ENCODE results near the gene AGPS. TPM values are rescaled to one million over a fixed set of nuclear protein-coding genes. Genes with fewer than 3 reads are reported as not detected.
"Not testable (repeated sequence)": the region's sequence is repeated elsewhere in the genome, so short reads cannot be mapped to it uniquely, and the experiment has no call there.

Gene AGPS
- total and polyA plus RNA-seq, 2 experiments from 2014 or later, result 22.9 to 36.7 TPM

DNA sequence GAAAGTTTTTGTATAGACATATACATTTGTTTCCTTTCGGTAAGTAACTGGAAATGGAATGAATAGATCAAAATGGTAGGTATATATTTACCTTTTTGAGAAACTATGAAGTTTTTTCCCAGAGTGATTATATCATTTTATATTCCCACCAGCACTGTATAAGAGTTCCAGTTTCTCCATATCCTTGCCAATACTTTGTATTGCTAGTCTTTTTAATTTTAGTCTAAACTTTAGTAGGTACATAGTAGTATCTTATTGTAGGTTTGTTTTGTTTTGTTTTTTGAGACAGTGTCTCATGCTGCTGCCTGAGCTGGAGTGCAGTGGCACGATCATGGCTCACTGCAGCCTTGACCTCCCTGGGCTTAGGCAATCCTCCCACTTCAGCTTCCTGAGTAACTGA lies 56.6 kb downstream of the AGPS start:
- no peaks in the 10 kb centered on the region for H3K9me2 ChIP-seq (ENCODE audit: insufficient read depth)
- no peaks in the 10 kb centered on the region for H4K20me1 ChIP-seq (ENCODE audit: insufficient read depth)
- H3K27ac ChIP-seq, result no peak overlapping the region
- H3K79me2 ChIP-seq (ENCODE audit: insufficient read depth), result 0 out of 2 replicates have a peak, but pooled peaks cover 5% of the 10 kb centered on the region
- no peaks in the 10 kb centered on the region for H3K4me1 ChIP-seq (ENCODE audit: insufficient read depth)
- H3K27me3 ChIP-seq (replicated peaks; ENCODE audit: insufficient read depth), result no peaks in the 10 kb centered on the region
- H3K4me2 ChIP-seq (ENCODE audit: unreplicated experiment), result no peak overlapping the region
- no peak for TF ChIP-seq EZH2phosphoT487 (IDR thresholded peaks at IDR 0.05; ENCODE audit: insufficient read depth, low read depth)
- TF ChIP-seq EZH2 (IDR thresholded peaks at IDR 0.05; ENCODE audit: insufficient read depth, poor library complexity, severe bottlenecking), result no peak
- H3K36me3 ChIP-seq (ENCODE audit: low read depth), result peaks cover 4% of the 10 kb centered on the region
- H3F3A ChIP-seq (ENCODE audit: insufficient read depth), result peaks cover 10% of the 10 kb centered on the region; the same call in 1 of the 2 replicates
- DNase-seq, result no peak
- no peak overlapping the region for H3K9ac ChIP-seq
- H3K9me3 ChIP-seq (ENCODE audit: low read depth), result no peaks in the 10 kb centered on the region
- in situ Hi-C loops (cut with MboI), result no loop called here
- no peak overlapping the region for H2AFZ ChIP-seq
- H3K4me3 ChIP-seq, result no peak overlapping the region
- WGBS, 2 experiments (ENCODE audit: low coverage in 1 of 2, low lambda C conversion rate in 2 of 2, missing lambda C conversion rate in 2 of 2), result 97% methylated on average over 2 of the region's 2 CpGs

DNA sequence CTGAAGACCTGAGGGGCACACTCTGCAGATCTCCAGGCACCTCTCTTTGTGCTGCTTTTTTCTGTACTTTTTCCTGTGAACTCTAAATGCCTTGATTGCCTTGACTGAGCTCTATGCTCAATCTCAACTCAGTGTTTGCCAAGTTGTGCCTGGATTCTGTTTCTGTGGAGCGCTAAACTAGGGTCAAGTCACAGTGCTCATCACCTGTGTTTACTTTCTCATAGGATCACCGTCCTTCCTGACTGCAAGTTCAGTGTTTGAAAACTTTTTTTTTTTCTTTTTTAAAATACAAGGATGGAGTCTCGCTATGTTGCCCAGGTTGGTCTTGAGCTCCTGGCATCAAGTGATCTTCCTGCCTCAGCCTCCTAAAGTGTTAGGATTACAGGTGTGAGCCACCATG lies 62.6 kb downstream of the AGPS start:
- no peaks in the 10 kb centered on the region for H3K9me2 ChIP-seq (ENCODE audit: insufficient read depth)
- H3K4me3 ChIP-seq, result no peak overlapping the region
- no peak for DNase-seq
- no peak overlapping the region for H3K4me2 ChIP-seq (ENCODE audit: unreplicated experiment)
- H3K27me3 ChIP-seq (replicated peaks; ENCODE audit: insufficient read depth), result no peaks in the 10 kb centered on the region
- no peaks in the 10 kb centered on the region for H4K20me1 ChIP-seq (ENCODE audit: insufficient read depth)
- no peak overlapping the region for H3K9ac ChIP-seq
- H3K79me2 ChIP-seq (ENCODE audit: insufficient read depth), result 0 out of 2 replicates have a peak, but pooled peaks cover 5% of the 10 kb centered on the region
- 98% methylated on average over 3 of the region's 3 CpGs for WGBS, 2 experiments (ENCODE audit: low coverage in 1 of 2, low lambda C conversion rate in 2 of 2, missing lambda C conversion rate in 2 of 2)
- TF ChIP-seq EZH2 (IDR thresholded peaks at IDR 0.05; ENCODE audit: insufficient read depth, poor library complexity, severe bottlenecking), result no peak
- no peak for TF ChIP-seq EZH2phosphoT487 (IDR thresholded peaks at IDR 0.05; ENCODE audit: insufficient read depth, low read depth)
- in situ Hi-C loops (cut with MboI), result no loop called here
- peaks cover 12% of the 10 kb centered on the region for H3K36me3 ChIP-seq (ENCODE audit: low read depth)
- H3K4me1 ChIP-seq (ENCODE audit: insufficient read depth), result no peaks in the 10 kb centered on the region
- H3F3A ChIP-seq (ENCODE audit: insufficient read depth), result peaks cover 10% of the 10 kb centered on the region; the same call in 1 of the 2 replicates
- H2AFZ ChIP-seq, result no peak overlapping the region
- H3K9me3 ChIP-seq (ENCODE audit: low read depth), result no peaks in the 10 kb centered on the region
- H3K27ac ChIP-seq, result no peak overlapping the region

DNA sequence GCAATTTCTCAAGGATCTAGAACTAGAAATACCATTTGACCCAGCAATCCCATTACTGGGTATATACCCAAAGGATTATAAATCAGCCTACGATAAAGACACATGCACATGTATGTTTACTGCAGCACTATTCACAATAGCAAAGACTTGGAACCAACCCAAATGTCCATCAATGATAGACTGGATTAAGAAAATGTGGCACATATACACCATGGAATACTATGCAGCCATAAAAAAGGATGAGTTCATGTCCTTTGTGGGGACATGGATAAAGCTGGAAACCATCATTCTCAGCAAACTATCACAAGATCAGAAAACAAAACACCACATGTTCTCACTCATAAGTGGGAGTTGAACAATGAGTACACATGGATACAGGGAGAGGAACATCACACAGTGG lies 67.2 kb downstream of the AGPS start:
- H3K27ac ChIP-seq; H3K4me1 ChIP-seq (ENCODE audit: insufficient read depth); in situ Hi-C loops (cut with MboI); H3K9ac ChIP-seq; H3K9me2 ChIP-seq (ENCODE audit: insufficient read depth); H4K20me1 ChIP-seq (ENCODE audit: insufficient read depth); H3K27me3 ChIP-seq (replicated peaks; ENCODE audit: insufficient read depth); H3K4me2 ChIP-seq (ENCODE audit: unreplicated experiment); H3F3A ChIP-seq (ENCODE audit: insufficient read depth); H2AFZ ChIP-seq; H3K79me2 ChIP-seq (ENCODE audit: insufficient read depth); DNase-seq; H3K4me3 ChIP-seq; H3K9me3 ChIP-seq (ENCODE audit: low read depth): not testable (repeated sequence)
- 96 to 100% methylated on average over 1 of the region's 1 CpG for WGBS, 2 experiments (ENCODE audit: low coverage in 1 of 2, low lambda C conversion rate in 2 of 2, missing lambda C conversion rate in 2 of 2)
- H3K36me3 ChIP-seq (ENCODE audit: low read depth), result peaks cover 17% of the 10 kb centered on the region; the same call in 1 of the 2 replicates

DNA sequence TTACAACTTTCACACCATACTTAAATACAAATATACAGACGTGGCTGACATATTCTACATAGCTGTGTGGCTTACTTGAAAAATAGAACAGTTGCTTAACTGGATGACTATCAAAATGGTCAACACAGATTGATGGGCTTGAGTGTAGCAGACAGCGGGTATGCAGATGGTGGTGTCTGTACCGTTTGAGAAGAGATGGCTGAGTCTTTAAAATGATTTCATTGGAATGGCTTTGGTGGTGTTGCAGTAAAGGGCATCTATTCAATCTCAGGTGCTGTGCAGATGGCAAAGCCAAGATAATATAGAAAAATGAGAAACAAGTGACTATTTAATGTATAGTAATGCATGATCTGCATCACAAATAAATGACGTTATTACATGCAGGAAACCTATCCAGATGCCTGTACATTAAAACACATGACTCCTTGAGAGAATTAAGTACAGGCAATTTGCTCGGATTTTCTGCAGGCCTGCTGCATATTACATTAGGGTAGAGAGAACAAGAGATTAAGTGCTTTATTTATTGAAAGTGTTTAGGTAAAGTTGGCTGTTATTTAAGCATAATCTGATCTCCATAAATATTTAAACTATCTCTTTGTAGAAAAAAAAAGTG lies 68.5 kb downstream of the AGPS start:
- H2AFZ ChIP-seq, result no peak overlapping the region
- TF ChIP-seq EZH2phosphoT487 (IDR thresholded peaks at IDR 0.05; ENCODE audit: insufficient read depth, low read depth) (no peak), EZH2 (IDR thresholded peaks at IDR 0.05; ENCODE audit: insufficient read depth, poor library complexity, severe bottlenecking) (no peak)

More for the DNA sequence above, 68.5 kb downstream of the AGPS start:
- DNase-seq, result no peak
- Histone ChIP-seq H3K27me3 (replicated peaks; ENCODE audit: insufficient read depth) (no peaks in the 10 kb centered on the region), H3F3A (ENCODE audit: insufficient read depth) (no peaks in the 10 kb centered on the region), H3K4me1 (ENCODE audit: insufficient read depth) (no peaks in the 10 kb centered on the region), H3K4me2 (ENCODE audit: unreplicated experiment) (no peak overlapping the region), H3K9me2 (ENCODE audit: insufficient read depth) (no peaks in the 10 kb centered on the region), H3K9ac (no peak overlapping the region), H3K36me3 (ENCODE audit: low read depth) (0 out of 2 replicates have a peak, but pooled peaks cover 9% of the 10 kb centered on the region), H3K9me3 (ENCODE audit: low read depth) (no peaks in the 10 kb centered on the region), H3K79me2 (ENCODE audit: insufficient read depth) (no peaks in the 10 kb centered on the region), H3K27ac (no peak overlapping the region), H3K4me3 (no peak overlapping the region), H4K20me1 (ENCODE audit: insufficient read depth) (no peaks in the 10 kb centered on the region)
- in situ Hi-C loops (cut with MboI), result no loop called here
- WGBS, 2 experiments (ENCODE audit: low coverage in 1 of 2, low lambda C conversion rate in 2 of 2, missing lambda C conversion rate in 2 of 2), result 78 to 82% methylated on average over 5 of the region's 5 CpGs

Measured in GM23248 (cell line).